Ovary (tissue), 9 donors: ENCODE data around the gene PDE3B. TPM values are rescaled to one million over a fixed set of nuclear protein-coding genes. Genes with fewer than 3 reads are reported as not detected.
A peak's percentile ranks its signal among the peaks of the same experiment; 100 is the strongest.

ENCODE experiments used
- DNase-seq, 5 donors: peaks; one replicate each; pipeline ENCODE4 v3.0.0-alpha.2; 2019 to 2020
- H3K27ac ChIP-seq, 2 donors: fragments of 200-600 bp; one replicate each; pipeline versions ENCODE4 v1.5.1 to v1.8.0; 2019 to 2022
- H3K27me3 ChIP-seq: fragments of 200-600 bp; one replicate; pipeline ENCODE4 v1.8.0; 2022
- H3K36me3 ChIP-seq: fragments of 200-600 bp; sonication (generic); one replicate; pipeline ENCODE4 v1.5.1; 2019
- H3K4me1 ChIP-seq: one replicate; pipeline ENCODE4 v1.8.1; 2013; ENCODE audit warnings: mild to moderate bottlenecking, moderate library complexity; ENCODE audit not compliant: insufficient read depth
- H3K4me3 ChIP-seq: fragments of 200-600 bp; sonication (generic); one replicate; pipeline ENCODE4 v1.5.1; 2017
- H3K9me3 ChIP-seq, 2 donors: fragments of 200-600 bp in 1 of 2; sonication (generic) in 1 of 2; one replicate each; pipeline versions ENCODE4 v1.5.1 to v1.8.1; 2013 to 2019; ENCODE audit warnings: mild to moderate bottlenecking in 1 of 2, moderate library complexity in 1 of 2
- CTCF ChIP-seq, 3 donors: fragments of 450-650 bp in 2 of 3; fragments of 200-600 bp in 1 of 3; IDR thresholded peaks; one replicate each; pipeline versions ENCODE4 v1.5.1 to v1.8.0; 2016 to 2022; ENCODE audit warnings: antibody characterized with exemption in 3 of 3, mild to moderate bottlenecking in 1 of 3
- EP300 ChIP-seq: sonication (generic); formaldehyde crosslinking; IDR thresholded peaks from one replicate; pipeline ENCODE4 v1.6.1; 2017; ENCODE audit warnings: antibody characterized with exemption
- POLR2A ChIP-seq: fragments of 450-650 bp; IDR thresholded peaks from one replicate; pipeline ENCODE4 v1.6.1; 2017; ENCODE audit warnings: antibody characterized with exemption, mild to moderate bottlenecking, moderate library complexity
- WGBS, 3 donors: extraction: QIAGEN DNeasy Blood & Tissue Kit in 1 of 3; methylation state at CpG; one replicate each; pipeline versions ENCODE4 v1.1.5 to v1.1.7; 2013 to 2017; 5-methylcytosine and 5-hydroxymethylcytosine counted together
- intact Hi-C, 4 donors: fragments of 100-400 bp; cut with DNase I; formaldehyde crosslinking; loops; one replicate each; pipeline versions ENCODE4 v1.11.0 to v1.15.1; 2022 to 2023
- polyA plus RNA-seq, 2 donors: library from polyadenylated mRNA; stranded (reverse); fragments of 200-250 nt in 1 of 2; fragments of 350-450 nt in 1 of 2; fragmentation: Illumina TruSeq in 1 of 2; extraction: RNeasy Lipid Tissue Mini Kit (QIAGEN cat#74804) in 1 of 2; gene quantifications; one replicate each; pipeline ENCODE4 v1.2.3, GENCODE V29; 2013 to 2014
- total RNA-seq, 7 donors: library from RNA; depleted of rRNA in 2 of 7; stranded (reverse); fragments of >200 nt in 2 of 7; fragmentation: NEBNext Ultra II Directional in 3 of 7; extraction: Animal tissue kit (Norgen Biotek cat#: 25700) in 3 of 7; gene quantifications; one replicate each; pipeline versions ENCODE4 v1.1.0 to v1.2.4, GENCODE V29; 2016 to 2023
- donor health status: DM: no; HTN: no; CAD: no; lungs with moderate emphysema.
- donor health status: DM: no; HTN: no; CAD: no.
- donor health status: Bipolar disorder and iron deficiency.
- donor health status: DM: yes; HTN: yes; CAD: no.
- donor health status: DM: no; HTN: no; CAD: no.
- donor health status: DM: yes; HTN: yes; CAD: no.

Gene PDE3B
- total and polyA plus RNA-seq, 9 donors: 0.13 to 5.9 (median 1.2) TPM

DNA sequence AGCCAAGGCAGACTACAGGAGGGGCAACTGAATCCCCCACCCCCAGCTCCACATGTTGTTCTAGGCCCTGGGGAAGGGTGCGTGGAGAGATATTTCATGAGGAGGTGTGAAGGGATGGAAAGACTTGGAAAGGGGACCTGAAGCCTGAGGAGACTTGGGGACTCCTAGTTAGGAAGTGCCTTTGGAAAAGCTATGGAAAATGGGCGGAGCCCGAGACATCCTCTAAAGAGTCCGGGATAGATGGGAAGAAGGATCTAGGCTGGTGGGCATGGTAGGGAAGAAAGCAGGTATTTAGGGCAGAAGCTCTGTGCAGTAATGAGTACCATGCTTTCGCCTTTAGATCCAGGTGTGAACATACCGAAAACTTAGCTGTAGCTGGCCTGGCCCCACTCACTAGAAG is 263.4 kb downstream of the PDE3B start:
- intact Hi-C loops: loop anchor here in 1 of 4 donors (10.0 kb wide), 1 partner anchor 372 kb away; no protein-coding TSS in a partner anchor
- no peak for DNase-seq
- TF ChIP-seq EP300 (no peak), POLR2A (no peak), CTCF (IDR thresholded peaks at IDR 0.05) (no peak)
- Histone ChIP-seq H3K4me3 (no peak overlapping the region), H3K27me3 (no peaks in the 10 kb centered on the region), H3K9me3 (no peaks in the 10 kb centered on the region), H3K4me1 (peaks cover 1% of the 10 kb centered on the region), H3K36me3 (no peaks in the 10 kb centered on the region), H3K27ac (no peak overlapping the region)
- WGBS, 3 donors: 89 to 92% (median 89%) methylated on average over 6 of the region's 6 CpGs

DNA sequence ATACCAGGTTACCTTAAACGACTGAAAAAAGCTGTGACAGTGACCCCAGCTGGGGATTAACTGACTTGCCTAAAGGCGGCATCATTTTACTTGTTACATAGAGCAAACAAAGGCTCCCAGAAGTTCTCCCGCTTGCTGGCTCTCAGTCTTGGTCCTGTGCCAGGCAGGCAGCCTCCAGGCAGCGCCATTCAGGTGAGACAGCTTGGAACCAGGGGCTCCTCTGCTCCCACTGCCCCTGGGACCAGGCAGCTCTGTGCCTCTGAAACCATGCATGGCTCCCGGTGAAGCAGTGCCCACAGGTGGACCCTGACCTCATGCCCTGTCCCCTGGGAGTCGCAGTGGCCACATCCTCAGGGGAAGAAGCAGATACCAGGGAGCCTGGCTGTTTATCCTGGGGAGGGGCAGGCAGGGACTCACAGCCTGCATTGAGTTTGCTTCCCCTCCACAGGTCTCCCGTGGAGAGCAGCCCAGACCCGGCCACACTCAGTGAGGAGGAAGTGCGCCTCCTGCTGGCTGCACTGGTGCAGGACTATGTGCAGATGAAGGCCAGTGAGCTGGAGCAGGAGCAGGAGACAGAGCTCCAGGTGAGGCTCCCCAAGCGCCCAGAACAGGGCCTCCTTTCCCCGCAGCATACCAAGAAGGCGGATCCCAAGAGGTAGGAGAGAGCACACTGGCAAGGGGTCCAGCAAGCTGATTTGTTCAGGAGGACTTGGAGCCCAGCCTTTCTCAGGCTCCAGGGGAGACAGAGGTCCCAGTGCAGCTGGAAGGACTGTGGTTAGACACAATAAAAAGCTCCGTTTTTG is 264.0 kb downstream of the PDE3B start:
- Histone ChIP-seq H3K4me1 (peaks cover 1% of the 10 kb centered on the region), H3K4me3 (no peak overlapping the region), H3K27me3 (no peaks in the 10 kb centered on the region), H3K9me3 (no peaks in the 10 kb centered on the region), H3K36me3 (no peaks in the 10 kb centered on the region), H3K27ac (no peak overlapping the region)
- 27 to 32% (median 32%) methylated on average over 13 of the region's 13 CpGs for WGBS, 3 donors
- intact Hi-C loops: loop anchor here in 1 of 4 donors (10.0 kb wide), 1 partner anchor 373 kb away; no protein-coding TSS in a partner anchor
- DNase-seq: peak; percentile 34 to 72 (median 56)
- TF ChIP-seq EP300 (no peak), CTCF (IDR thresholded peaks at IDR 0.05) (peak in 1 of 3 donors; percentile 20)

GRCh38 chr11:14908214-14908880 is 264.7 kb downstream of the PDE3B start:
- Histone ChIP-seq H3K36me3 (no peaks in the 10 kb centered on the region), H3K4me3 (no peak overlapping the region), H3K27ac (no peak overlapping the region), H3K9me3 (no peaks in the 10 kb centered on the region), H3K27me3 (no peaks in the 10 kb centered on the region), H3K4me1 (peaks cover 1% of the 10 kb centered on the region)
- intact Hi-C loops: loop anchor here in 1 of 4 donors (10.0 kb wide), 1 partner anchor 374 kb away; no protein-coding TSS in a partner anchor
- TF ChIP-seq EP300: no peak
- no peak for TF ChIP-seq CTCF (IDR thresholded peaks at IDR 0.05)
- TF ChIP-seq POLR2A: no peak
- DNase-seq: no peak
- 28 to 38% (median 35%) methylated on average over 6 of the region's 6 CpGs for WGBS, 3 donors

DNA sequence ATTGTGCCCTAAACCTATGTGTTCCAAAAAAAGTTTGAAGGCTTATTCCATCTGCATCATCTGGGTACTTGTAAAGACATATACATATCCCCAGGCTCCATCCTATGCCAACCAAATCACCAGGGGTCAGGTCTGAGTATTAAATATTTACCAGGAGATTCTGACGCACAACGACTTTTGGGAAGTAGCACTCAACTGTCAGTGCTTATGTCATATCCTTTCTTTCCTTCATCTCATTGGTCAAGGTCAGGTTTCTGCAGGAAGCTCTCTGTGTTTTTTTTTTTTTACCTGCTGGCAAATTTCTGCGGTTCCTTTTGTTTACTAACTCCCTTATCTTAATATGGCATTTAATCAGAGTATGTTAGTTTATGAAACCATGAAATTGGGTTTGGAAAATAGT is 270.9 kb downstream of the PDE3B start:
- Histone ChIP-seq H3K4me1 (no peaks in the 10 kb centered on the region), H3K27ac (no peak overlapping the region), H3K27me3 (no peaks in the 10 kb centered on the region), H3K36me3 (no peaks in the 10 kb centered on the region), H3K4me3 (no peak overlapping the region), H3K9me3 (no peaks in the 10 kb centered on the region)
- DNase-seq: no peak
- intact Hi-C loops: no loop called here
- 43 to 51% (median 43%) methylated on average over 3 of the region's 3 CpGs for WGBS, 3 donors
- TF ChIP-seq POLR2A (no peak), EP300 (no peak), CTCF (IDR thresholded peaks at IDR 0.05) (no peak)
